Measurements from ENCODE around the gene DUSP9.
"Not testable (repeated sequence)": the region's sequence is repeated elsewhere in the genome, so short reads cannot be mapped to it uniquely, and the experiment has no call there.

The DUSP9 gene

GRCh38 chrX:153694687-153695270 lies 47.8 kb downstream of the DUSP9 start:
- no peaks in the 10 kb centered on the region for H3K36me3 ChIP-seq (ENCODE audit: control insufficient read depth, low read length)
- H3K79me2 ChIP-seq (ENCODE audit: control insufficient read depth, low read length), result no peaks in the 10 kb centered on the region
- no peak overlapping the region for H3K4me2 ChIP-seq (ENCODE audit: low read length)
- TF ChIP-seq CTCF (IDR thresholded peaks at IDR 0.05; ENCODE audit: low read depth, low read length, poor library complexity, severe bottlenecking) (no peak), EZH2phosphoT487 (IDR thresholded peaks at IDR 0.05; ENCODE audit: borderline replicate concordance, low read length) (no peak)
- H3K27me3 ChIP-seq (ENCODE audit: control insufficient read depth, low read length), result no peaks in the 10 kb centered on the region
- H4K20me1 ChIP-seq (ENCODE audit: control insufficient read depth, insufficient read depth, low read depth, low read length), result no peaks in the 10 kb centered on the region
- no peak overlapping the region for H3K27ac ChIP-seq (ENCODE audit: low read depth, low read length)
- no peaks in the 10 kb centered on the region for H3K4me1 ChIP-seq (ENCODE audit: control insufficient read depth, low read length)
- no peaks in the 10 kb centered on the region for H3K9me3 ChIP-seq (ENCODE audit: control insufficient read depth, insufficient read depth, low read length)
- H3K9me2 ChIP-seq (replicated peaks; ENCODE audit: control insufficient read depth, low read length), result no peaks in the 10 kb centered on the region
- no peaks in the 10 kb centered on the region for H3F3A ChIP-seq (ENCODE audit: control insufficient read depth, insufficient read depth)
- H3K4me3 ChIP-seq (ENCODE audit: low read length), result no peak overlapping the region

- Histone ChIP-seq H3K4me1 (ENCODE audit: control insufficient read depth, low read length) (no peaks in the 10 kb centered on the region), H3K9me3 (ENCODE audit: control insufficient read depth, insufficient read depth, low read length) (no peaks in the 10 kb centered on the region), H3K36me3 (ENCODE audit: control insufficient read depth, low read length) (no peaks in the 10 kb centered on the region), H3K9me2 (replicated peaks; ENCODE audit: control insufficient read depth, low read length) (no peaks in the 10 kb centered on the region), H3K4me2 (ENCODE audit: low read length) (no peak overlapping the region), H3K27ac (ENCODE audit: low read depth, low read length) (no peak overlapping the region), H3K27me3 (ENCODE audit: control insufficient read depth, low read length) (no peaks in the 10 kb centered on the region), H3K79me2 (ENCODE audit: control insufficient read depth, low read length) (no peaks in the 10 kb centered on the region), H4K20me1 (ENCODE audit: control insufficient read depth, insufficient read depth, low read depth, low read length) (no peaks in the 10 kb centered on the region), H3F3A (ENCODE audit: control insufficient read depth, insufficient read depth) (no peaks in the 10 kb centered on the region), H3K4me3 (ENCODE audit: low read length) (no peak overlapping the region)
- no peak for TF ChIP-seq EZH2phosphoT487 (IDR thresholded peaks at IDR 0.05; ENCODE audit: borderline replicate concordance, low read length)
- TF ChIP-seq CTCF (IDR thresholded peaks at IDR 0.05; ENCODE audit: low read depth, low read length, poor library complexity, severe bottlenecking), result no peak
Measured at GRCh38 chrX:153696100-153696499, 49.1 kb downstream of the DUSP9 start.

- H3K27me3 ChIP-seq (ENCODE audit: control insufficient read depth, low read length); H3K9me3 ChIP-seq (ENCODE audit: control insufficient read depth, insufficient read depth, low read length); H3K4me3 ChIP-seq (ENCODE audit: low read length); H3K4me1 ChIP-seq (ENCODE audit: control insufficient read depth, low read length); H3F3A ChIP-seq (ENCODE audit: control insufficient read depth, insufficient read depth); H3K27ac ChIP-seq (ENCODE audit: low read depth, low read length); H3K79me2 ChIP-seq (ENCODE audit: control insufficient read depth, low read length); H3K9me2 ChIP-seq (replicated peaks; ENCODE audit: control insufficient read depth, low read length); H3K4me2 ChIP-seq (ENCODE audit: low read length); H3K36me3 ChIP-seq (ENCODE audit: control insufficient read depth, low read length); H4K20me1 ChIP-seq (ENCODE audit: control insufficient read depth, insufficient read depth, low read depth, low read length): not testable (repeated sequence)
Measured at GRCh38 chrX:153696538-153696937, 49.5 kb downstream of the DUSP9 start.

GRCh38 chrX:153696986-153697722 lies 50.2 kb downstream of the DUSP9 start:
- H3K4me2 ChIP-seq (ENCODE audit: low read length); H3K9me2 ChIP-seq (replicated peaks; ENCODE audit: control insufficient read depth, low read length); H3K79me2 ChIP-seq (ENCODE audit: control insufficient read depth, low read length); H3K27ac ChIP-seq (ENCODE audit: low read depth, low read length); H3K36me3 ChIP-seq (ENCODE audit: control insufficient read depth, low read length); H3K27me3 ChIP-seq (ENCODE audit: control insufficient read depth, low read length); H4K20me1 ChIP-seq (ENCODE audit: control insufficient read depth, insufficient read depth, low read depth, low read length); H3K9me3 ChIP-seq (ENCODE audit: control insufficient read depth, insufficient read depth, low read length); H3F3A ChIP-seq (ENCODE audit: control insufficient read depth, insufficient read depth); H3K4me3 ChIP-seq (ENCODE audit: low read length); H3K4me1 ChIP-seq (ENCODE audit: control insufficient read depth, low read length): not testable (repeated sequence)

All from DOHH2 (cell line).